Stomach smooth muscle (tissue), 2 donors: ENCODE results near the gene NHSL2.
"Not testable (repeated sequence)": the region's sequence is repeated elsewhere in the genome, so short reads cannot be mapped to it uniquely, and the experiment has no call there.

ENCODE experiments used
- H3K27ac ChIP-seq: one replicate; pipeline ENCODE4 v1.7.0; 2013; ENCODE audit warnings: mild to moderate bottlenecking, low read length, inconsistent platforms
- H3K27me3 ChIP-seq, 2 donors: one replicate each; pipeline ENCODE4 v1.7.0; 2013; ENCODE audit warnings: low read length in 2 of 2; ENCODE audit not compliant: insufficient read depth in 2 of 2, control insufficient read depth in 1 of 2
- H3K36me3 ChIP-seq, 2 donors: one replicate each; pipeline ENCODE4 v1.7.0; 2013; ENCODE audit warnings: low read length in 2 of 2; ENCODE audit not compliant: control insufficient read depth in 2 of 2, insufficient read depth in 2 of 2
- H3K4me1 ChIP-seq: one replicate; pipeline ENCODE4 v1.7.0; 2013; ENCODE audit warnings: low read length; ENCODE audit not compliant: control insufficient read depth, insufficient read depth
- H3K4me3 ChIP-seq, 2 donors: one replicate each; pipeline ENCODE4 v1.7.0; 2013; ENCODE audit warnings: low read length in 2 of 2
- H3K9ac ChIP-seq, 2 donors: one replicate each; pipeline ENCODE4 v1.7.0; 2013; ENCODE audit warnings: low read length in 2 of 2, mild to moderate bottlenecking in 1 of 2
- H3K9me3 ChIP-seq, 2 donors: one replicate each; pipeline ENCODE4 v1.7.0; 2013; ENCODE audit warnings: low read length in 2 of 2; ENCODE audit not compliant: control insufficient read depth in 2 of 2
- donor health status: healthy.
- donor health status: Pancreatic carcinoma.

Gene NHSL2

GRCh38 chrX:72051589-72051988 lies 140.9 kb downstream of the NHSL2 start:
- Histone ChIP-seq H3K4me3 (no peak overlapping the region), H3K9me3 (no peaks in the 10 kb centered on the region), H3K27ac (no peak overlapping the region), H3K27me3 (peaks cover 0 to 16% of the 10 kb centered on the region in 2 donors), H3K9ac (no peak overlapping the region), H3K4me1 (peaks cover 16% of the 10 kb centered on the region), H3K36me3 (no peaks in the 10 kb centered on the region)

- H3K4me1 ChIP-seq = peaks cover 15% of the 10 kb centered on the region
- no peak overlapping the region for H3K9ac ChIP-seq
- no peak overlapping the region for H3K27ac ChIP-seq
- no peaks in the 10 kb centered on the region for H3K36me3 ChIP-seq
- no peaks in the 10 kb centered on the region for H3K9me3 ChIP-seq
- no peak overlapping the region for H3K4me3 ChIP-seq
- H3K27me3 ChIP-seq = peaks cover 0 to 18% of the 10 kb centered on the region in 2 donors
Observed at GRCh38 chrX:72052415-72053090, 141.9 kb downstream of the NHSL2 start.

- Histone ChIP-seq H3K4me1 (peaks cover 12% of the 10 kb centered on the region), H3K9ac (no peak overlapping the region), H3K27ac (no peak overlapping the region), H3K9me3 (no peaks in the 10 kb centered on the region), H3K4me3 (no peak overlapping the region), H3K27me3 (peaks cover 0 to 19% of the 10 kb centered on the region in 2 donors), H3K36me3 (no peaks in the 10 kb centered on the region)
Observed at GRCh38 chrX:72053508-72053907, 142.9 kb downstream of the NHSL2 start.

GRCh38 chrX:72054779-72055489 lies 144.3 kb downstream of the NHSL2 start:
- Histone ChIP-seq H3K9me3 (no peaks in the 10 kb centered on the region), H3K4me1 (peaks cover 14% of the 10 kb centered on the region), H3K36me3 (no peaks in the 10 kb centered on the region), H3K27me3 (peaks cover 0 to 22% of the 10 kb centered on the region in 2 donors), H3K9ac (no peak overlapping the region), H3K27ac (no peak overlapping the region), H3K4me3 (no peak overlapping the region)

GRCh38 chrX:72057331-72057730 lies 146.7 kb downstream of the NHSL2 start:
- peaks cover 32% of the 10 kb centered on the region for H3K4me1 ChIP-seq
- no peak overlapping the region for H3K9ac ChIP-seq
- no peak overlapping the region for H3K4me3 ChIP-seq
- H3K27ac ChIP-seq = no peak overlapping the region
- peaks cover 0 to 29% of the 10 kb centered on the region in 2 donors for H3K27me3 ChIP-seq
- no peaks in the 10 kb centered on the region for H3K36me3 ChIP-seq
- H3K9me3 ChIP-seq = no peaks in the 10 kb centered on the region

- Histone ChIP-seq H3K27ac (no peak overlapping the region), H3K4me1 (peaks cover 33% of the 10 kb centered on the region)
Observed at GRCh38 chrX:72057849-72058248, 147.2 kb downstream of the NHSL2 start.

GRCh38 chrX:72058346-72058745 lies 147.7 kb downstream of the NHSL2 start:
- not testable (repeated sequence) for H3K9ac ChIP-seq, H3K4me3 ChIP-seq, H3K27ac ChIP-seq, H3K36me3 ChIP-seq, H3K9me3 ChIP-seq
- peaks cover 33% of the 10 kb centered on the region for H3K4me1 ChIP-seq
- H3K27me3 ChIP-seq = peaks cover 0 to 27% of the 10 kb centered on the region in 2 donors

More at GRCh38 chrX:72057849-72058248, 147.2 kb downstream of the NHSL2 start:
- Histone ChIP-seq H3K9me3 (no peaks in the 10 kb centered on the region), H3K27me3 (peaks cover 0 to 27% of the 10 kb centered on the region in 2 donors), H3K9ac (no peak overlapping the region), H3K4me3 (no peak overlapping the region), H3K36me3 (no peaks in the 10 kb centered on the region)

- Histone ChIP-seq H3K4me3 (no peak overlapping the region), H3K27ac (no peak overlapping the region), H3K9ac (no peak overlapping the region), H3K27me3 (peaks cover 0 to 16% of the 10 kb centered on the region in 2 donors), H3K36me3 (no peaks in the 10 kb centered on the region), H3K4me1 (peaks cover 37% of the 10 kb centered on the region), H3K9me3 (no peaks in the 10 kb centered on the region)
Observed at GRCh38 chrX:72060196-72060920, 149.7 kb downstream of the NHSL2 start.

GRCh38 chrX:72060921-72061490 lies 150.4 kb downstream of the NHSL2 start:
- Histone ChIP-seq H3K9ac (no peak overlapping the region), H3K4me3 (no peak overlapping the region), H3K4me1 (peaks cover 37% of the 10 kb centered on the region), H3K27ac (peak overlapping the region; percentile 82), H3K27me3 (peaks cover 0 to 17% of the 10 kb centered on the region in 2 donors), H3K9me3 (no peaks in the 10 kb centered on the region), H3K36me3 (no peaks in the 10 kb centered on the region)

GRCh38 chrX:72062916-72063315 lies 152.3 kb downstream of the NHSL2 start:
- Histone ChIP-seq H3K27me3 (peaks cover 0 to 20% of the 10 kb centered on the region in 2 donors), H3K4me3 (peak overlapping the region in 1 of 2 donors; percentile 15), H3K36me3 (no peaks in the 10 kb centered on the region), H3K4me1 (peaks cover 41% of the 10 kb centered on the region), H3K27ac (peak overlapping the region; percentile 82), H3K9me3 (no peaks in the 10 kb centered on the region), H3K9ac (no peak overlapping the region)
